Fibroblast of the conjunctiva (primary cell): Measurements from ENCODE around the gene TRPC4.

ENCODE experiments used
- DNase-seq: peaks from one replicate; pipeline ENCODE4 v3.0.0-alpha.2; 2010; ENCODE audit warnings: low read depth

Gene TRPC4

GRCh38 chr13:37657134-37657533 is 212.4 kb downstream of the TRPC4 start:
- DNase-seq: no peak

GRCh38 chr13:37656247-37656940 is 213.2 kb downstream of the TRPC4 start:
- peak; percentile 83 for DNase-seq

- no peak for DNase-seq
Measured at GRCh38 chr13:37652596-37652995, 217.0 kb downstream of the TRPC4 start.

DNA sequence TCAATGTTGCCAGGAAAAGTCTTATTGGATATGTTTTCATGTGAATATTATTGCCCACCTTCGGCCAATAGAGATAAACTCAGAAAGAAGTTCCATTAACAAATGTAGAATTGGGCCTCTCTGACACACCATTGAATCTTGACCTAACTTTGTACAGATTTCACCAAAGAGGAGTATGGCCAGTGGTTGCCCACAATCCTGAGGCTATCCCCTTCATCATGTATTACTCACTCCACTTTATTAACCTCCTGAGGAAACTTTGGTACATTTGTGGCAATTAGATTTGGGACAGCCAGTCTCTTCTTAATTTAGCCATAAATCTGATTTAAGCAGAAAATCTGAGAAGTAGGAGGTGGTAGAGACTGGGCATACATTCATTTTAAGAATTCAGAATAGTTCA is 217.7 kb downstream of the TRPC4 start:
- no peak for DNase-seq

- DNase-seq: peak; percentile 30
Measured at GRCh38 chr13:37648609-37649008, 221.0 kb downstream of the TRPC4 start.

DNA sequence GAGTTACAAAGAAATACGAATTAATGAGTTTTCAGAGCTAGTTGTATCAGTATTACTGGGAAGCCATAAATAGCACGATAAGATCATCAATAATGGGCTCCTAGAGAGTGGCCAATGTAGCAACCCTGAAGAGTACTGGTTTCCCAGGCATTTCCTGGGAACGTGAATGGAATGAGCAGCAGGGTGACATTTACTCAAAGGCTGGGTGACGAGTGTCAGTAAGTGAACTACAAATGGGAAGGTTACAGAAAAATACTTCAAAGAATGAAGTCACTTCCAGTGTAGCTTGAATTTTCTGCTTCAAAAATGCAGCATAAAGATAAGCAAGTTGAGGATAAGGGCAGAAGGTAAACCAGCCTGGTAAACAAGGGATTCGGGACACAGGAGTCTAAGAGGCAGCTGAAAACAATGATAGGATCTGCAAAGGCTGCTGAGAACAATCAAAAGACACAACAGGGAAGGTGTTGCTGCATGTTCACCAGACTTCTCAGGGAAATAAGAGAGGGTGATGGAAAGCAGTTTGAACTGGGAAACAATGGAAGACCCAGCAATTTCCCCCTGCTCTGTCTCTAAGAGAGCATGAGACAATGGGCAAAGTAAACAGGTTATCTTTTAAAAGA is 222.4 kb downstream of the TRPC4 start:
- no peak for DNase-seq

DNA sequence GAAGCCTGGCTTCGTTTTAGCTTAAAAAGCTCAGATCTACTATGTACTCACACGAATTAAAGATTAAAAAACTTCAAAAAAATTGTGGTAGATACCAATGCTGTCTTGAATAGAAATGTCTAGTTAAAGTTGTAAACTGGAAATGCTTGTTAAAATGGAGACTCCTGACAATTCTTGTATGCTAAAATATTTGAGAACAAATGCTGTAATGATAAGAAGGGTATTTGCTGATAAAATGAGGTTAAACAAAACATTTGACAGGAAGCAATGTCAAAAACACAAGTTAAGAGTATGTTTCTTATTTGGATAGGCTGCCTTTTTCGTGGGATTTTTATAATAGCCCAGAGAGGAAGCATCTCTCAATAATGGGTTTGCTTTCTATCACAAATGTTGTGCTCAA is 223.0 kb downstream of the TRPC4 start:
- DNase-seq: no peak

DNA sequence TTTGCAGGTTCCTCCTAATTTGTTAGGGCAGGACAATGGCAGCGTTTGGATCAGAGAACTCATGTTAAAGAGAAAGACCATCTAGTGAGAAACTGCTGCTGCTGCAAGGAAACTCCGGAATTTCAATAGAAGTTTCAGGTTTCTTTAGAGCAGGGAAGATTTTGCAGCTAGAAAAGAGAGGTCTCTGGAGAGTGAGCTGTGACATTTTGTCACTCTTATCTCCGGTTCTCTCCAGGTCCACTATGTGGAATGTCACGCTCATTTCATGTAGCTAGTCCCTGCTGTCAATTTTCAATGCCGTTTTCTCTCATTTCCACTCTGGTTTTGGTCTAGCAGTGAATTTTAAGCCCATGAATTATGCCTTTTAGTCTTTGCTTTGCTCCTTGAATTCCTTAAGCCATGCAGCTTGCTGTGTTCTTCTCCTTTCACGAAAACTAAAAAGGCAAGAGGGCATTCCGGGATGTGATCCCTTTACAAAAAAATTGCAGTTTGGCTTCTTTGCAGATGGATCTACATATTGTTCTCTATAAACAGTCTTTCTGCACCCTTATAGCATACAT is 224.3 kb downstream of the TRPC4 start:
- no peak for DNase-seq

GRCh38 chr13:37641391-37641790 is 228.2 kb downstream of the TRPC4 start:
- DNase-seq: no peak

- peak; percentile 74 for DNase-seq
Measured at GRCh38 chr13:37640499-37640898, 229.1 kb downstream of the TRPC4 start.

DNA sequence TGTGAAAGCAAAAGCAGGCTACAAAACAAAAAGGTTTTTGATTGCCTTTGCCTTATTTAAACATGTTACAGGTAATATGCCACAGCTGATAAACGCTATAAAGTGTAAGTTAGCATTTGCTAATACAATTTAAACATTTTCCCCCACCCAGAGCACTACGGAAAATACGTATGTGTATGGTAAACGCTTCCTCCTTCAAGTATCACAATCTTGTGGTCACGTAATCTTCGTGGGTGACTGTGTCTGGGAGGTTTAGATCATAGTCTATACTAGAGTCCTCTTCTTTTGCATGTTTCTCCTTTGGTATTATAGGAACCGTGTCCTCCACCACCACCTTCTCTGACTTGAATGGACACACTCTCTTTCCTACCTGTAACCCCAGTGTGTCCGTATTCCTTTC is 232.9 kb downstream of the TRPC4 start:
- DNase-seq: no peak

GRCh38 chr13:37632294-37632693 is 237.3 kb downstream of the TRPC4 start:
- DNase-seq: no peak

DNA sequence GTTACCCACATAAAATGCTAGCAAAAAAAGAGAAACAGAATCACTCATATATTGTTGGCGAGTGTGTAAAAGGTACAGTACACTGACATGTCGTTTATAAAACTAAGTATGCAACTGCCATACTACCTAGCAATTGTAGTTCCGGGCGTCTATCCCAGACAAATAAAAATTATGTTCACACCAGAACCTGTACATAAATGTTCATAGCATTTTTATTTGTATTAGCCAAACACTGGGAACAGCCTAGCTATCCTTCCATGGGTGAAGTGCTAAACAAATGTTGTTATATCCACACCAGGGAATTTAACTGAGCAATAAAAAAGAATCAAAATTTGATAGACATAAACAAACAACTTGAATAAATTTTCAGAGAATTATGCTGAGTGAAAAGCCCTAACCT is 242.1 kb downstream of the TRPC4 start:
- no peak for DNase-seq

- DNase-seq: peak; percentile 91
Measured at GRCh38 chr13:37621811-37622361, 247.7 kb downstream of the TRPC4 start.

- DNase-seq: peak; percentile 44
Measured at GRCh38 chr13:37618554-37618953, 251.0 kb downstream of the TRPC4 start.

GRCh38 chr13:37617173-37617572 is 252.4 kb downstream of the TRPC4 start:
- peak; percentile 24 for DNase-seq

DNA sequence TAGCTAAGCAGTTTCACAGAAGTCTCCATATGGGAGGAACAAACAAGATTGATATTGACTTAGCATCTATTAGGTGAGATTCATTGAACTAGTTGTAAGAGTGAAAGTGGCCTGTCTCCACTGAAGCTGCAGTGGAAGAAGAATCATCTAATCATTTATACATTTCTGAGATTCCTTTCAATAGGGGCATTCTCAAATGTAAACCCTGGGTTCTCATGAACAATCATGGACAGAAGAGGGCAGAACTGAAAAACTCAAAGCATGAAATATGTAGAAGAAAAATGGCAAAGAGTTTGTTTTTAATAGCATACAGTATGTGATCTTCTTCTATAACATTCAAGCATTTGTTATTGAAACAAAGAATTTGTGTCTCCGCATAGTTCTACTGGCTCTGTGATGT is 253.4 kb downstream of the TRPC4 start:
- DNase-seq: no peak

DNA sequence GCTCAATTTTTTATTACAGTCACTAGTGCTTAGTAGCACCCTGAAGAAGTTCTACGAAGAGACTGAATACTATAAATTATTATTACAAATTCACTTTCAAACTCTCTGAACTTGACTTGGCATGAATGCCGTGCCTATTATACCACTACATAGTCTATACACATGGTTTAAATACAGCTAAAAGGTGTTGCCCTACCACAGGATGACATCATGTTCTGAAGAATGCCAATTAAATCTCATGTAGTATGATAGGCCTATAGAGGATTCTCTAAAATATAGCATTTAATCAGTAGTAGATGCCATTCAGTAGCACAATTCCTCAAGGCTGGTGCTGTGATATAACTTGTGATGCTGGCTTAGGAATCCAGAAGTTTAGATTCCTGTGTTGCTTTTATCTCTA is 254.3 kb downstream of the TRPC4 start:
- DNase-seq: no peak

DNA sequence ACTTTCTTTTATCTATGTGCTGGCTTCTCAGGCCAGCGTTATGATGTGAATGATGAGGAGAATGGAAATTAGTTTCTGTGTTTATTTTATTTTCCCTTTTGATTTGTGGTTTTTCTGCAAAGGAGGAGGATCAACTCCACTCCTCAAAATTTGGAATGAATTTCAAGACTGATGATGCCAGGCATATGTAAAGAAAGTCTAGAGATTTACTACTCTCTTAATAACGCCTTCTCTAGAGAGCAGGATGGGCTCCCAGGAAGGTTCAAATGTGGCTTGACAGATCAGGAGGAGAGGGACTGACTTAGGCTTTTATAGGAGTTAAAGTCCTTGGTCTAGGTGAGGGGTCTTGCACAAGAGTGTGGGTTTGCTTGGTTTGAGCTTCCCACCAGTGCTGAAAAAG is 255.9 kb downstream of the TRPC4 start:
- no peak for DNase-seq

DNA sequence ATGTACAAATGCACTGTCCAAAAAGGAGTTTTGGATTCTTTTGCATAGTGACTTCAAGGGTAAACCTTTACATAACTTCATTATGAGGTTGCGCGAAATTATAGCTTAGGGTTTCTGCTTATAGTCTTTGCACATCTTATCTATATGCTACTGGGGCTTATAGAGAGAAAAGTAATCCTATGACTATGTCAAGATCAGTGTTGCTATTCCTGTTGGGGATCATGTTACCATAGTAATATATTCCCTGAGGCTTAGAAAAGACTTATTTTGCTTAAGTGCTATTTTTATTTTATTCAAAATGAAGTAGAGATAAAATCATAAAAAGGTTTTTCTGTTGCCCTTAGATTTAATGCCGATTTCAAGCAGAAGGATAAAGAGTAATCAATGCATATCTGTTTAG is 256.3 kb downstream of the TRPC4 start:
- no peak for DNase-seq

DNA sequence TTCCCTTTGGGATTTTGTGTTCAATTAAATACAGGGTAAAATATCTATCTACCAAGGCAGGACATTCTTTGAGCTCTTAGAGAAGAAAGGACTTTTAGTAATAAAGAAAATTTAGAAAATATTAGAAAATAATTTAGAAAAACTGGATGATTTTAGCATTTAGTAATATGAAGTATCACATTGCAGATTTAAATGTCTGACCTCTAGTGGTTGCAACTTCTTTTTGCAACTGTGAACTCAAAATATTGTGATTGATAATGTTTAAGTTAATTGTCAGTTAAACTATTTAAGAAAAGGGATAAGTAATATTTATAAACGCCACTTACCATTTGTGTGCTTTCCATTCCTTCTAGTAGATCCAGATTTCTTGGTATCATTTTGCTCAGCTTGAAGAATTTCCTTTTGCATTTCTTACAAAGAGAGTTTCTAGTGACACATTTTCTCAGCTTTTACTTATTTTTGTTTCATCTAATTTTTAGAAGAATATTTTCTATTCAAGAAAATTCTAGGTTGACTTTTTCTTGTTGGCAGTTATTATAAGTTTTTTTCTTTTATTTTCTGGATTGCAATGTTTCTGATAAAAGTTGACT is 260.7 kb downstream of the TRPC4 start:
- DNase-seq: no peak

DNA sequence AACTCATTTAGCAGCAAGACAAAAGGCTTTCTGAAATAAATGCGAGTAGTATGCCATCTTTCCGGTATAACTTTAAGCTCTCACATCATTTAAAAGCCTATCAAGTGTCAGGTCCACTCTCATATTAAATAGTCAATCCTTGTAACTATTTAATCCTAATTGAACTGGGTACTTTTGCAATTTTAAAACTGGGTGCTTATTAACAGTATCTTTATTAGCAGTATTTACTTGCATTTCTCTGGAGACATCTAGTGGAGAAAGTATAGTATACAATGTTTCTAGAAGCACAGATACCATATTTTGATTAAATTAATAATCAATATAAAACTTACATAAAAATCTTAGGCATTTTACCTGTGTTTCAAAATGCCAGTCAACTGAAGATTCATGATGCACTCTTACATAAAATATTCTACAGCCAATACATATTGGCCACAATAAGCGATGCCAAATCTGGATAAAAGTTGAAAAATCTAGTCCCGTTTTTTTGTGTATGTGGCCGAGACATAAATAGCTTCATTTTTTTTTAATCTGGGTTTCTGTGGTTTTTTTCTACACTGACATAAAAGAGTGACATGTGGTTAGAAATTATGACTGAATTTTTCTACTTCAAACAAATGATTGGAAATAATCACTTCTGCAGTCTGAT is 266.7 kb downstream of the TRPC4 start:
- no peak for DNase-seq
